HG03571 (cell line): ENCODE measurements around the gene MTERF4.

ENCODE experiments used
- ATAC-seq: cut with Tn5 transposase; IDR thresholded peaks from one replicate; pipeline ENCODE4 v1.9.1; 2021; ENCODE audit not compliant: unreplicated experiment

Gene MTERF4

GRCh38 chr2:241134711-241135110 lies 32.6 kb upstream of the MTERF4 start:
- no peak for ATAC-seq

- ATAC-seq, result no peak
Measured at GRCh38 chr2:241133436-241133820, 31.3 kb upstream of the MTERF4 start.

DNA sequence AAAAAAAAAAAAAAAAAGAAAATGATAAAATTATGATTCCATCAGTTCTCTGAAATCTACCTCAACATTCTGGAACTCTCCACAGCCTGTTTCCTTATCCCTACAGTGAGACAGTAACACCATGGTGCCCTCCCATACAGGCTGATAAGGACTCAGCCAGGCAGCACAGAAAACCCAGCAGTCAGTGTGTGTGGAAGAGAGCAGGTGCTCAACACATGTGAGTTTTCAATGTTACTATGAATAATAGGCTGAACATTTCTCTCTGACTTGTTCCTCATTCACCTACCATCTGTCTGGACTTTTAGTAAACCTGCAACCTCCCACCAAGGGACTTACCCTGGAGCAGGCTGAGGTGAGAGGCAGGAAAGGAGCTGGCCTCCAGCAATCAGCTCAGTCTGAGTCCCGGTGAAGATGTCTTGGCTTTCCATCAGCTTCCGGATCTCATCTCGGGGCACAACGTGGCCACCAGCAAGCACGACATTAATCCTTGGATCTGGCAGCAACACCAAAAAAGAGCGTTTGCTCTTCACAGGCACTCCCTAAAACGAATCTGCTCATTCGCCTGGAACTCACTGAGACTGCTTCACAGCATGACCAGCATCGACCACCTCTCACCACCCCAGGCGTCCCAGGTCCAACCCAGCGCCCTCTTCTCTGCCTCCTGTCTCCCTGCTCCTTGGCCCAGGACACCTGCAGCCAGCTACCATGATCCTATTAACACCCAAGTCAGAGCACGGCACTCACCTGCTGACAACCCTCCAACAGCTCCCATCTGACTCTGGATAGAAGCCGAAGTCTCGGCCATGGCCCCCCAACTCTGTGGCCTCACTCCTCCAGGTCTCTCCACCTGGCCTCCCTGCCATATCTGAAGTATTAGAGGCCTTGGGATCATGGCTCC lies 30.7 kb upstream of the MTERF4 start:
- no peak for ATAC-seq

GRCh38 chr2:241131531-241131930 lies 29.4 kb upstream of the MTERF4 start:
- ATAC-seq, result no peak

- ATAC-seq, result no peak
Measured at GRCh38 chr2:241130316-241130715, 28.2 kb upstream of the MTERF4 start.

- no peak for ATAC-seq
Measured at GRCh38 chr2:241129086-241129871, 27.2 kb upstream of the MTERF4 start.

DNA sequence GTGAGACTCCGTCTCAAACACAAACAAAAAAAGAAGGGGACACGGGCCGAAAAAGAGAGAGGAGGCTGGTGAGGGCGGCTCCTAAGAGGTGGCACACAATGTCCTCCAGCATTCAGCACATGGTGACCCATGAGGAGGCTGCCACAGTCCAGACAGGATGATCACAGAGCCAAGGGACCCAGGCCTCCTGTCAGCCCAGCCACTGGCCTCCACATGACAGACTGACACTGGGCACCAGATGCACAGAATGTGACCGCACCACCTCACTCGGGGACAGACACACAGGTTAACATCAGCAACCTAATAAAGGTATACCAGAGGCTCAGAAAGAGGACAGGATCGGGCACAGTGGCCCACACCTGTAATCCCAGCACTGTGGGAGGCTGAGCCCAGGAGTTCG lies 26.2 kb upstream of the MTERF4 start:
- no peak for ATAC-seq

- no peak for ATAC-seq
Measured at GRCh38 chr2:241126771-241127202, 24.7 kb upstream of the MTERF4 start.

- ATAC-seq, result no peak
Measured at GRCh38 chr2:241126201-241126611, 24.1 kb upstream of the MTERF4 start.

DNA sequence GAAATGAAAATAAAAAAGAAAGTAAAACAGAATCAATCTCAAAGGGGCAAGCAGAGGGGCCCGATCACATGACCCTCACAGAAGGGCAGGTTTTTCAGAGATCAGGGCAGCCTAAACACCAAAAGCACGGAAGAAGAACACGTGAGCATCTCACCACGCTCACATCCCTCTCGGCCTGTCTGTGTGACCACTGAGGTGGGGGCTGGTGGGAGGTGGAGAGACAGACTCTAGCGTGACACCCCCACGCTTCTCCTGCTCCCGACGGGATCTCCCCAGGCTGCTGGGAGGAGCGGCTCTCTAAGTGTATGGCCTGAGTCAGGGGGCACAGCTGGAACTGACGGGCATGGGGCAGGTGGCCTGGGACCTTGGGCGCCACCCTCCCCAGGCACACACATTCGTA lies 23.5 kb upstream of the MTERF4 start:
- ATAC-seq, result no peak

GRCh38 chr2:241123816-241124536 lies 21.9 kb upstream of the MTERF4 start:
- ATAC-seq, result no peak

DNA sequence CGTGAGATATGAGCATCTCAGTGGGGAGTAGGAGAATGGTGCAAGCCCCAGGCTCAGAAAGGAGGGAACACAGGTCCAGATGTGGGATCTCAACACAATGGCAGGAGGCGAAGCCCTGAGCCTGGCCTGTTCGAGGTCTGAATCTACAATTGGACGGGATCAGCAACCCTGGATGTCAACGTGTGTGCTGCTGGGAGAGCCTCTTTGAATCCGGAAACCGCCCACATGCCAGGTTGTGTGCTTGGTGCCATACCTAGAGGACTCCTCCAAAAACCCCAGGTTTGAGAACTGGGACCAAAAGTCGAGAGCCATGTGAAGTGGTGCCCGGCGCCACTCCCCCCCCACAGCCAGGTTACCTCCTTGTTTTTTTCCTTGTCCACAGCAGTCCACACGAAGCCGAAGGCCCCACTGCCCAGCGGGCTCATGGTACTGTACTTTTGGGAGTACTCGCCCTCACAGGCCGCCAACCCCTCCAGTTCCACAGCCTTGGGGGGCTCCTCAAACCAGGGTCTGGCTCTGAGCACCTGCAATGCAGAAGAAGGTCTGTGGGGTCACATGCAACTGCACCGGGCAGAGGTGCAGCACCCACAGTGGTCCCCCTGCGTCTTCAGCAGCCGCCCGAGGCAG lies 20.4 kb upstream of the MTERF4 start:
- ATAC-seq, result no peak

DNA sequence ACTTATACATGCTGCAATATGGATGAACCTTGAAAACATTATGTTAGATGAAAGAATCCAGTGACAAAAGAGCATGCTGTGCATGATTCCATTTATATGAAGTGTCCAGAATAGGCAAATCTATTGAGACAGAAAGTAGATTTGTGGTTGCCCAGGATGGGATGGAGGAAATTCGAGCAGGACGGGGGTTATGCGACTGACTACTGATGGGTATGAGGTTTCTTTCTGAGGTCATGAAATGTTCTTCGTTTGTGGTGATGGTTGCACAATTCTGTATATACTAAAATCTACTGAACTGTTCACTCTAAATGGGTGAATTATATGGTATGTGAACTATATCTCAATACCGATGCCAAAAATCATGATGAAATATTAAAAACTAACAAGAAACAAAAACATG lies 18.9 kb upstream of the MTERF4 start:
- ATAC-seq, result no peak

GRCh38 chr2:241120440-241120839 lies 18.4 kb upstream of the MTERF4 start:
- ATAC-seq, result no peak

- ATAC-seq, result no peak
Measured at GRCh38 chr2:241118737-241119505, 16.8 kb upstream of the MTERF4 start.

- ATAC-seq, result no peak
Measured at GRCh38 chr2:241116606-241117560, 14.8 kb upstream of the MTERF4 start.

GRCh38 chr2:241115361-241115760 lies 13.3 kb upstream of the MTERF4 start:
- no peak for ATAC-seq

- no peak for ATAC-seq
Measured at GRCh38 chr2:241114836-241115235, 12.7 kb upstream of the MTERF4 start.

DNA sequence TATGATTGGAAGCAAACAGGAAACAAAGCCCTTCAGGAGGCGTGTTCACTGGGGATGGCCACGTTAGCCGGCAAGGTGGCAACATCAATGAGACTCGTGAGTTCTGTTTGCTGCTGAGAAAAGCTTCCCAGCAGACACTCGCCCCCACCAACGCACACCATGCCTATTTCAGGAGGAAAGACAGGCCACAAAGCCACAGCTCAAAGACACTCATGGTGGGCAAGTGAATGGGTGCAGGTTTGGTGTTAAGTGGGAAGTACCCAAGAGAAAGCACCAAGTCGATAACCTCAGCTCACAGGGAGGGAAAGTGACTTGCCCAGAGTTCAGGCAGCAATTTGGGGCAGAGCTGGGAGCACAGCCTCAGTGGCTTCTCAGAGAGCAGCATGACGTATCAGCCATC lies 10.5 kb upstream of the MTERF4 start:
- no peak for ATAC-seq
